K562 (cell line): Measurements from ENCODE around the gene TBC1D25. TPM values are rescaled to one million over a fixed set of nuclear protein-coding genes. Genes with fewer than 3 reads are reported as not detected.

Experiments
- CHCHD3 ChIP-seq: fragments of 250-450 bp; sonication (Bioruptor Pico); IDR thresholded peaks from 2 replicates; pipeline ENCODE4 v2.1.2; 2022; ENCODE audit warnings: mild to moderate bottlenecking
- DPF2 ChIP-seq: fragments of 450-650 bp; IDR thresholded peaks from 2 replicates; pipeline ENCODE4 v1.6.1; 2016
- ESRRB ChIP-seq: fragments of 250-450 bp; sonication (Bioruptor Pico); IDR thresholded peaks from 2 replicates; pipeline ENCODE4 v1.5.0; 2020; ENCODE audit warnings: mild to moderate bottlenecking, moderate library complexity, borderline replicate concordance
- GATAD2B ChIP-seq: fragments of 450-650 bp; IDR thresholded peaks from 2 replicates; pipeline ENCODE4 v1.6.1; 2017; ENCODE audit warnings: mild to moderate bottlenecking, borderline replicate concordance
- JUN ChIP-seq, 2 experiments: sonication (generic) in 1 of 2; formaldehyde crosslinking in 1 of 2; IDR thresholded peaks; 2 replicates each; pipeline versions ENCODE4 v1.6.1 to v1.8.0; 2012 to 2022; ENCODE audit warnings: borderline replicate concordance in 2 of 2, mild to moderate bottlenecking in 2 of 2, improper control_type of control experiment in 1 of 2, low read depth in 1 of 2, low read length in 1 of 2, missing genetic modification reagents in 1 of 2
- NCOA1 ChIP-seq: fragments of 450-650 bp; IDR thresholded peaks from 2 replicates; pipeline ENCODE4 v1.6.1; 2016; ENCODE audit warnings: low read depth
- RCOR1 ChIP-seq, 2 experiments: IDR thresholded peaks; 2 replicates each; pipeline ENCODE4 v1.6.1; 2012; ENCODE audit warnings: low read depth in 2 of 2, low read length in 2 of 2, borderline replicate concordance in 1 of 2, improper control_type of control experiment in 1 of 2
- SAFB2 ChIP-seq: fragments of 200-400 bp; formaldehyde crosslinking; IDR thresholded peaks from 2 replicates; pipeline ENCODE4 v1.6.1; 2018; ENCODE audit warnings: borderline replicate concordance, low read length, low read depth, moderate library complexity; ENCODE audit not compliant: severe bottlenecking
- TEAD1 ChIP-seq, 2 experiments: fragments of 450-650 bp in 1 of 2; sonication (generic) in 1 of 2; formaldehyde crosslinking; IDR thresholded peaks; 2 replicates each; pipeline versions ENCODE4 v1.4.0 to v1.8.0; 2020 to 2022; ENCODE audit warnings: mild to moderate bottlenecking in 2 of 2, missing genetic modification reagents in 1 of 2
- ZBTB49 ChIP-seq: sonication (generic); formaldehyde crosslinking; IDR thresholded peaks from 2 replicates; pipeline ENCODE4 v1.8.0; 2022; ENCODE audit warnings: missing genetic modification reagents, mild to moderate bottlenecking, borderline replicate concordance
- ZNF212 ChIP-seq: fragments of 450-650 bp; formaldehyde crosslinking; IDR thresholded peaks from 2 replicates; pipeline ENCODE4 v1.4.0; 2020; ENCODE audit warnings: mild to moderate bottlenecking
- ZNF324 ChIP-seq: fragments of 250-450 bp; sonication (Bioruptor Pico); IDR thresholded peaks from 2 replicates; pipeline ENCODE4 v1.4.0; 2020; ENCODE audit warnings: mild to moderate bottlenecking
- ZNF507 ChIP-seq: conservative IDR thresholded peaks from 2 replicates; pipeline ENCODE4 v1.6.1; 2017; ENCODE audit warnings: missing genetic modification characterization, missing compliant biosample characterization
- ZNF644 ChIP-seq: fragments of 200-800 bp; sonication (Bioruptor generic); IDR thresholded peaks from 2 replicates; pipeline ENCODE4 v1.6.1; 2016; ENCODE audit warnings: low read depth, missing genetic modification characterization, missing compliant biosample characterization
- polyA plus RNA-seq, 8 experiments: library from polyadenylated mRNA; depleted of rRNA in 4 of 8; stranded (reverse) in 5 of 8; unstranded in 3 of 8; fragments of >200 nt; fragmentation: Nextera tagmentation in 2 of 8; fragmentation: Illumina TruSeq in 1 of 8; extraction: Ambion mirVana in 2 of 8; extraction: Trizol in 1 of 8; gene quantifications; 2 replicates each; pipeline versions ENCODE4 v1.2.1 to v1.2.3, GENCODE V29; 2011 to 2014; ENCODE audit warnings: inconsistent platforms in 1 of 8, missing spikeins in 1 of 8
- total RNA-seq, 7 experiments: library from RNA; depleted of rRNA in 6 of 7; stranded (reverse); fragments of >200 nt in 6 of 7; fragmentation: Illumina TruSeq in 2 of 7; extraction: Trizol in 2 of 7; gene quantifications; 2 replicates each; pipeline versions ENCODE4 v1.2.1 to v1.2.3, GENCODE V29; 2011 to 2021; ENCODE audit warnings: low replicate concordance in 1 of 7
- TF ChIP-seq, protein P1 (sequence below): sonication (generic); formaldehyde crosslinking; IDR thresholded peaks from 2 replicates; pipeline ENCODE4 v1.8.1; 2023; ENCODE audit warnings: mild to moderate bottlenecking, missing genetic modification reagents
- TF ChIP-seq, protein P2 (sequence below): fragments of 450-650 bp; IDR thresholded peaks from 2 replicates; pipeline ENCODE4 v1.6.1; 2014; ENCODE audit warnings: low read depth, mild to moderate bottlenecking, moderate library complexity, borderline replicate concordance
- TF ChIP-seq, protein P3 (sequence below): sonication (generic); formaldehyde crosslinking; IDR thresholded peaks from 2 replicates; pipeline ENCODE4 v1.8.0; 2022; ENCODE audit warnings: mild to moderate bottlenecking, missing genetic modification reagents

Gene TBC1D25
- total and polyA plus RNA-seq, 9 of the 15 experiments (the other 6 are each of a cell fraction or from before 2014, with no cell fraction given), result 0.62 to 10.6 (median 3.9) TPM

DNA sequence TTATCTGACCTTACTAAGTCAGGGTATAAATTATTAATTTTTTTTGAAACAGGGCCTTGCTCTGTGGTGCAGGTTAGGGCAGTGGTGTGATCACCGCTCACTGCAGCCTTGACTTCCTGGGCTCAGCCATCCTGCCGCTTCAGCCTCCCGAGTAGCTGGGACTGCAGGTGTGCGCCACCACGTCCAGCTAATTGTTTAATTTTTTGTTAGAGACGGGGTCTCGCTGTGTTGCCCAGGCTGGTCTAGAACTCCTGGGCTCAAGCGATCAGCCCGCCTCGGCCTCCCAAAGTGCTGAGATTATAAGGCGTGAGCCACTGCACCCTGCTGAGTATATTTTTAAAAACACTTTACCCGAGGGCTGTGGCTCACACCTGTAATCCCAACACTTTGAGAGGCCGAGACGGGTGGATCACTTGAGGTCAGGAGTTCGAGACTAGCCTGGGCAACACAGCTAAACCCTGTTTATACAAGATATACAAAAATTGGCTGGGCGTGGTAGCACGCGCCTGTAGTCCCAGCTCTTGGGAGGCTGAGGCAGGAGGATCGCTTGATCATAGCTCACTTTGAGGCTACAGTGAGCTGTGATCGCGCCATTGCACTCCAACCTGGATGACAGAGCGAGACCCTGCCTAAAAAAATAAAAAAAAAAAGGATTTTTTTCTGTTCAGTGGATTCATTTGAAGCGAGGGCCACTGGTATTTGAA lies 721 bp upstream of the TBC1D25 start (continued):
- TF ChIP-seq ZBTB49 (no peak), GATAD2B (no peak), SAFB2 (no peak), DPF2 (0 out of 2 replicates have a peak, but pooled peaks have one; percentile 49), JUN (IDR thresholded peaks at IDR 0.05; ENCODE audit: borderline replicate concordance, low read depth, low read length) (no peak), JUN (CRISPR knock-in tag; IDR thresholded peaks at IDR 0.05; ENCODE audit: borderline replicate concordance) (0 out of 2 replicates have a peak, but pooled peaks have one; percentile 54), TEAD1 (CRISPR knock-in tag; IDR thresholded peaks at IDR 0.05) (peak in 1 of 2 experiments; percentile 55; a peak in 2 of 4 replicates), ZNF507 (tag) (no peak), ZNF324 (no peak), NCOA1 (no peak), ZNF644 (0 out of 2 replicates have a peak, but pooled peaks have one; percentile 48), ZNF212 (CRISPR knock-in tag) (no peak), CHCHD3 (no peak), RCOR1 (IDR thresholded peaks at IDR 0.05; ENCODE audit: borderline replicate concordance in 1 of 2, low read depth in 2 of 2, low read length in 2 of 2) (no peak), ESRRB (CRISPR knock-in tag) (no peak)
- TF ChIP-seq, protein P1, sequence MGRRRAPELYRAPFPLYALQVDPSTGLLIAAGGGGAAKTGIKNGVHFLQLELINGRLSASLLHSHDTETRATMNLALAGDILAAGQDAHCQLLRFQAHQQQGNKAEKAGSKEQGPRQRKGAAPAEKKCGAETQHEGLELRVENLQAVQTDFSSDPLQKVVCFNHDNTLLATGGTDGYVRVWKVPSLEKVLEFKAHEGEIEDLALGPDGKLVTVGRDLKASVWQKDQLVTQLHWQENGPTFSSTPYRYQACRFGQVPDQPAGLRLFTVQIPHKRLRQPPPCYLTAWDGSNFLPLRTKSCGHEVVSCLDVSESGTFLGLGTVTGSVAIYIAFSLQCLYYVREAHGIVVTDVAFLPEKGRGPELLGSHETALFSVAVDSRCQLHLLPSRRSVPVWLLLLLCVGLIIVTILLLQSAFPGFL, result no peak
- TF ChIP-seq, protein P2, sequence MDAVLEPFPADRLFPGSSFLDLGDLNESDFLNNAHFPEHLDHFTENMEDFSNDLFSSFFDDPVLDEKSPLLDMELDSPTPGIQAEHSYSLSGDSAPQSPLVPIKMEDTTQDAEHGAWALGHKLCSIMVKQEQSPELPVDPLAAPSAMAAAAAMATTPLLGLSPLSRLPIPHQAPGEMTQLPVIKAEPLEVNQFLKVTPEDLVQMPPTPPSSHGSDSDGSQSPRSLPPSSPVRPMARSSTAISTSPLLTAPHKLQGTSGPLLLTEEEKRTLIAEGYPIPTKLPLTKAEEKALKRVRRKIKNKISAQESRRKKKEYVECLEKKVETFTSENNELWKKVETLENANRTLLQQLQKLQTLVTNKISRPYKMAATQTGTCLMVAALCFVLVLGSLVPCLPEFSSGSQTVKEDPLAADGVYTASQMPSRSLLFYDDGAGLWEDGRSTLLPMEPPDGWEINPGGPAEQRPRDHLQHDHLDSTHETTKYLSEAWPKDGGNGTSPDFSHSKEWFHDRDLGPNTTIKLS, result no peak
- TF ChIP-seq, protein P3, sequence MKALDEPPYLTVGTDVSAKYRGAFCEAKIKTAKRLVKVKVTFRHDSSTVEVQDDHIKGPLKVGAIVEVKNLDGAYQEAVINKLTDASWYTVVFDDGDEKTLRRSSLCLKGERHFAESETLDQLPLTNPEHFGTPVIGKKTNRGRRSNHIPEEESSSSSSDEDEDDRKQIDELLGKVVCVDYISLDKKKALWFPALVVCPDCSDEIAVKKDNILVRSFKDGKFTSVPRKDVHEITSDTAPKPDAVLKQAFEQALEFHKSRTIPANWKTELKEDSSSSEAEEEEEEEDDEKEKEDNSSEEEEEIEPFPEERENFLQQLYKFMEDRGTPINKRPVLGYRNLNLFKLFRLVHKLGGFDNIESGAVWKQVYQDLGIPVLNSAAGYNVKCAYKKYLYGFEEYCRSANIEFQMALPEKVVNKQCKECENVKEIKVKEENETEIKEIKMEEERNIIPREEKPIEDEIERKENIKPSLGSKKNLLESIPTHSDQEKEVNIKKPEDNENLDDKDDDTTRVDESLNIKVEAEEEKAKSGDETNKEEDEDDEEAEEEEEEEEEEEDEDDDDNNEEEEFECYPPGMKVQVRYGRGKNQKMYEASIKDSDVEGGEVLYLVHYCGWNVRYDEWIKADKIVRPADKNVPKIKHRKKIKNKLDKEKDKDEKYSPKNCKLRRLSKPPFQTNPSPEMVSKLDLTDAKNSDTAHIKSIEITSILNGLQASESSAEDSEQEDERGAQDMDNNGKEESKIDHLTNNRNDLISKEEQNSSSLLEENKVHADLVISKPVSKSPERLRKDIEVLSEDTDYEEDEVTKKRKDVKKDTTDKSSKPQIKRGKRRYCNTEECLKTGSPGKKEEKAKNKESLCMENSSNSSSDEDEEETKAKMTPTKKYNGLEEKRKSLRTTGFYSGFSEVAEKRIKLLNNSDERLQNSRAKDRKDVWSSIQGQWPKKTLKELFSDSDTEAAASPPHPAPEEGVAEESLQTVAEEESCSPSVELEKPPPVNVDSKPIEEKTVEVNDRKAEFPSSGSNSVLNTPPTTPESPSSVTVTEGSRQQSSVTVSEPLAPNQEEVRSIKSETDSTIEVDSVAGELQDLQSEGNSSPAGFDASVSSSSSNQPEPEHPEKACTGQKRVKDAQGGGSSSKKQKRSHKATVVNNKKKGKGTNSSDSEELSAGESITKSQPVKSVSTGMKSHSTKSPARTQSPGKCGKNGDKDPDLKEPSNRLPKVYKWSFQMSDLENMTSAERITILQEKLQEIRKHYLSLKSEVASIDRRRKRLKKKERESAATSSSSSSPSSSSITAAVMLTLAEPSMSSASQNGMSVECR (CRISPR knock-in tag), result peak; percentile 55; the same call in 1 of the 2 replicates
